Measurements from ENCODE around the gene EBNA1BP2. TPM values are rescaled to one million over a fixed set of nuclear protein-coding genes. Genes with fewer than 3 reads are reported as not detected.

The EBNA1BP2 gene
- total and polyA plus RNA-seq, 2 of the 13 experiments (the other 11 are each of a cell fraction or from before 2014, with no cell fraction given), result 27.1 to 102 TPM

- TF ChIP-seq IKZF4 (CRISPR knock-in tag; IDR thresholded peaks at IDR 0.05; ENCODE audit: borderline replicate concordance, low read depth, not compliant biosample characterization), result no peak
Measured at GRCh38 chr1:43147625-43148327, 24.3 kb downstream of the EBNA1BP2 start (continued).

DNA sequence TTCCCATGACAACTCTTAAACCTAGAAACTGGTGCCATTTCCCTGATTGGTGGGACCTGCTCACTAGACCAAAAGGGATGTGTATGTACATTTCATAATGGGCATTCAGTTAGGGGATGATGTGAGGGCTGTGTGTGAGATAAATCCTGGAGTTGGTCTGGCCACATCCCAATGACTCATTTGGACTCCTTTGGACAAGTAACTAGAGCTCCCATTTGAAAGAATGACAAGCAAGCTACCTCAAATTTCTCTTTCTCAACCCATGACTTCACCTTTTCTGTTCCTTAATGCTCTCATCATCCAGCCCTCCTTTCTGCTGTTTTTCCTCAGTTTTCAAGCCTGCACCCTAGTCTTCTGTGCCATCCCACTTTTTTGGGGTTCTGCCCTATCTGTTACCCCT, 27.9 kb downstream of the EBNA1BP2 start:
- Histone ChIP-seq H4K20me1 (ENCODE audit: insufficient read depth, low read length) (no peaks in the 10 kb centered on the region), H3K9ac (ENCODE audit: insufficient read depth, low read depth, low read length) (no peak overlapping the region), H3K27me3 (ENCODE audit: control insufficient read depth in 1 of 2, insufficient read depth in 2 of 2, low read length in 2 of 2) (no peaks in the 10 kb centered on the region), H3K27ac (ENCODE audit: extremely low read length, insufficient read depth, low read length) (no peak overlapping the region), H3K4me2 (ENCODE audit: low read depth, low read length) (no peak overlapping the region), H3K4me1 (ENCODE audit: insufficient read depth, low read length) (no peaks in the 10 kb centered on the region), H3K9me3 (ENCODE audit: low read length) (peaks cover 6% of the 10 kb centered on the region; the same call in 1 of the 2 replicates), H3K79me2 (ENCODE audit: insufficient read depth, low read length) (no peaks in the 10 kb centered on the region), H3K4me3 (replicated peaks in 1 of 3; ENCODE audit: insufficient read depth in 1 of 3, low read depth in 2 of 3, low read length in 3 of 3) (no peak overlapping the region), H3K36me3 (replicated peaks in 1 of 2; ENCODE audit: control insufficient read depth in 1 of 2, insufficient read depth in 2 of 2, low read length in 2 of 2) (no peaks in the 10 kb centered on the region), H2AFZ (ENCODE audit: low read length) (no peak overlapping the region)
- DNase-seq (ENCODE audit: low spot score) (no peak), FAIRE-seq (no peak), ATAC-seq (no peak)
- ChIA-PET POLR2A (no interaction called here), CTCF (ENCODE audit: low intra/inter-chr PET ratio, low total read pairs) (no interaction called here)
- in situ Hi-C loops (cut with HindIII; ENCODE audit: extremely low pct_ligation_motif_present, low pct_unique_long_range_greater_than_20kb) (no loop called here), intact Hi-C loops (cut with micrococcal nuclease; ENCODE audit: unreplicated experiment) (no loop called here)
- no TSS peak for BruUV-seq (replicated peaks)
- TF ChIP-seq JUND (CRISPR knock-in tag; IDR thresholded peaks at IDR 0.05) (no peak), ZBTB8A (CRISPR knock-in tag; IDR thresholded peaks at IDR 0.05; ENCODE audit: borderline replicate concordance, low read depth) (no peak), ZNF883 (CRISPR knock-in tag; IDR thresholded peaks at IDR 0.05; ENCODE audit: not compliant biosample characterization) (no peak), REPIN1 (CRISPR knock-in tag; IDR thresholded peaks at IDR 0.05; ENCODE audit: borderline replicate concordance, low read depth) (no peak), NFE2 (CRISPR knock-in tag; IDR thresholded peaks at IDR 0.05) (no peak), NFIC (IDR thresholded peaks at IDR 0.05; ENCODE audit: low read length) (no peak), KDM5B (CRISPR knock-in tag; IDR thresholded peaks at IDR 0.05; ENCODE audit: borderline replicate concordance) (no peak), SAP130 (CRISPR knock-in tag; IDR thresholded peaks at IDR 0.05; ENCODE audit: low read depth) (no peak), ARNTL (CRISPR knock-in tag; IDR thresholded peaks at IDR 0.05) (no peak), STAT5B (CRISPR knock-in tag; IDR thresholded peaks at IDR 0.05) (no peak), RCOR2 (CRISPR knock-in tag; IDR thresholded peaks at IDR 0.05) (no peak), ETV5 (CRISPR knock-in tag; IDR thresholded peaks at IDR 0.05; ENCODE audit: borderline replicate concordance) (no peak), LRRFIP1 (CRISPR knock-in tag; conservative IDR thresholded peaks at IDR 0.05) (no peak), CREB1 (IDR thresholded peaks at IDR 0.05) (no peak), CREB1 (CRISPR knock-in tag; IDR thresholded peaks at IDR 0.05) (no peak), TBP (CRISPR knock-in tag; IDR thresholded peaks at IDR 0.05) (no peak), ZNF292 (CRISPR knock-in tag; IDR thresholded peaks at IDR 0.05; ENCODE audit: borderline replicate concordance, low read depth) (no peak)
- TF ChIP-seq, protein P1, sequence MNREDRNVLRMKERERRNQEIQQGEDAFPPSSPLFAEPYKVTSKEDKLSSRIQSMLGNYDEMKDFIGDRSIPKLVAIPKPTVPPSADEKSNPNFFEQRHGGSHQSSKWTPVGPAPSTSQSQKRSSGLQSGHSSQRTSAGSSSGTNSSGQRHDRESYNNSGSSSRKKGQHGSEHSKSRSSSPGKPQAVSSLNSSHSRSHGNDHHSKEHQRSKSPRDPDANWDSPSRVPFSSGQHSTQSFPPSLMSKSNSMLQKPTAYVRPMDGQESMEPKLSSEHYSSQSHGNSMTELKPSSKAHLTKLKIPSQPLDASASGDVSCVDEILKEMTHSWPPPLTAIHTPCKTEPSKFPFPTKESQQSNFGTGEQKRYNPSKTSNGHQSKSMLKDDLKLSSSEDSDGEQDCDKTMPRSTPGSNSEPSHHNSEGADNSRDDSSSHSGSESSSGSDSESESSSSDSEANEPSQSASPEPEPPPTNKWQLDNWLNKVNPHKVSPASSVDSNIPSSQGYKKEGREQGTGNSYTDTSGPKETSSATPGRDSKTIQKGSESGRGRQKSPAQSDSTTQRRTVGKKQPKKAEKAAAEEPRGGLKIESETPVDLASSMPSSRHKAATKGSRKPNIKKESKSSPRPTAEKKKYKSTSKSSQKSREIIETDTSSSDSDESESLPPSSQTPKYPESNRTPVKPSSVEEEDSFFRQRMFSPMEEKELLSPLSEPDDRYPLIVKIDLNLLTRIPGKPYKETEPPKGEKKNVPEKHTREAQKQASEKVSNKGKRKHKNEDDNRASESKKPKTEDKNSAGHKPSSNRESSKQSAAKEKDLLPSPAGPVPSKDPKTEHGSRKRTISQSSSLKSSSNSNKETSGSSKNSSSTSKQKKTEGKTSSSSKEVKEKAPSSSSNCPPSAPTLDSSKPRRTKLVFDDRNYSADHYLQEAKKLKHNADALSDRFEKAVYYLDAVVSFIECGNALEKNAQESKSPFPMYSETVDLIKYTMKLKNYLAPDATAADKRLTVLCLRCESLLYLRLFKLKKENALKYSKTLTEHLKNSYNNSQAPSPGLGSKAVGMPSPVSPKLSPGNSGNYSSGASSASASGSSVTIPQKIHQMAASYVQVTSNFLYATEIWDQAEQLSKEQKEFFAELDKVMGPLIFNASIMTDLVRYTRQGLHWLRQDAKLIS (CRISPR knock-in tag; IDR thresholded peaks at IDR 0.05), result no peak
